K562 treated with DMSO at 1 percent for 24 hours (cell line): ENCODE measurements around the gene SPRY2. TPM values are rescaled to one million over a fixed set of nuclear protein-coding genes. Genes with fewer than 3 reads are reported as not detected.

Experiments
- total RNA-seq: library from RNA; unstranded; fragments of 300-600 nt; gene quantifications from 2 replicates; pipeline ENCODE4 v1.2.3, GENCODE V29; 2022; ENCODE audit warnings: low read depth; ENCODE audit not compliant: insufficient read depth

The SPRY2 gene, protein sequence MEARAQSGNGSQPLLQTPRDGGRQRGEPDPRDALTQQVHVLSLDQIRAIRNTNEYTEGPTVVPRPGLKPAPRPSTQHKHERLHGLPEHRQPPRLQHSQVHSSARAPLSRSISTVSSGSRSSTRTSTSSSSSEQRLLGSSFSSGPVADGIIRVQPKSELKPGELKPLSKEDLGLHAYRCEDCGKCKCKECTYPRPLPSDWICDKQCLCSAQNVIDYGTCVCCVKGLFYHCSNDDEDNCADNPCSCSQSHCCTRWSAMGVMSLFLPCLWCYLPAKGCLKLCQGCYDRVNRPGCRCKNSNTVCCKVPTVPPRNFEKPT
- 5.8 and 7.6 TPM in 2 replicates for total RNA-seq

GRCh38 chr13:80341101-80341755, at the start of gene SPRY2:
Gene SPRY2 (minus strand): TSS chr13:80341126. CDS start chr13:80337705, 3,421 bp downstream.

